Effector memory CD4-positive, alpha-beta T cell (primary cell): ENCODE results near the gene IPO4.

Source experiments
- DNase-seq, 3 donors: peaks; one replicate each; pipeline ENCODE4 v3.0.0-alpha.2; 2020
- H3K27ac ChIP-seq: 2 replicates; pipeline ENCODE4 v1.7.0; 2013; ENCODE audit warnings: mild to moderate bottlenecking, low read length, moderate library complexity; ENCODE audit not compliant: insufficient read depth, poor library complexity, severe bottlenecking
- H3K27me3 ChIP-seq: replicated peaks from 2 replicates; pipeline ENCODE4 v1.7.0; 2013; ENCODE audit warnings: mild to moderate bottlenecking, low read length; ENCODE audit not compliant: insufficient read depth, control insufficient read depth, poor library complexity, severe bottlenecking
- H3K36me3 ChIP-seq: 2 replicates; pipeline ENCODE4 v1.7.0; 2013; ENCODE audit warnings: mild to moderate bottlenecking, low read length, moderate library complexity; ENCODE audit not compliant: control insufficient read depth, insufficient read depth
- H3K4me1 ChIP-seq: 2 replicates; pipeline ENCODE4 v1.7.0; 2013; ENCODE audit warnings: low read length, mild to moderate bottlenecking; ENCODE audit not compliant: control insufficient read depth, insufficient read depth, poor library complexity, severe bottlenecking
- H3K4me3 ChIP-seq: 2 replicates; pipeline ENCODE4 v1.7.0; 2013; ENCODE audit warnings: low read length, low read depth, mild to moderate bottlenecking; ENCODE audit not compliant: insufficient read depth, poor library complexity, severe bottlenecking
- H3K9me3 ChIP-seq: 2 replicates; pipeline ENCODE4 v1.7.0; 2013; ENCODE audit warnings: mild to moderate bottlenecking, low read length, moderate library complexity; ENCODE audit not compliant: control insufficient read depth

IPO4 gene

GRCh38 chr14:24190416-24190815 lies 1.8 kb upstream of the IPO4 start:
- Histone ChIP-seq H3K4me1 (peaks cover 28% of the 10 kb centered on the region), H3K4me3 (no peak overlapping the region), H3K27ac (no peak overlapping the region), H3K27me3 (no peaks in the 10 kb centered on the region), H3K9me3 (no peaks in the 10 kb centered on the region), H3K36me3 (peaks cover 29% of the 10 kb centered on the region)
- no peak for DNase-seq

GRCh38 chr14:24189460-24189859 lies 844 bp upstream of the IPO4 start:
- Histone ChIP-seq H3K4me1 (peaks cover 20% of the 10 kb centered on the region), H3K4me3 (no peak overlapping the region), H3K27me3 (no peaks in the 10 kb centered on the region), H3K9me3 (no peaks in the 10 kb centered on the region), H3K27ac (peak overlapping the region; percentile 81), H3K36me3 (peaks cover 37% of the 10 kb centered on the region)
- DNase-seq, result no peak

GRCh38 chr14:24189059-24189375 lies 401 bp upstream of the IPO4 start:
- Histone ChIP-seq H3K9me3 (no peaks in the 10 kb centered on the region), H3K36me3 (peaks cover 41% of the 10 kb centered on the region), H3K4me3 (peak overlapping the region; percentile 74), H3K27ac (peak overlapping the region; percentile 81), H3K4me1 (peaks cover 19% of the 10 kb centered on the region), H3K27me3 (no peaks in the 10 kb centered on the region)
- no peak for DNase-seq

- Histone ChIP-seq H3K27ac (peak overlapping the region; percentile 81), H3K9me3 (no peaks in the 10 kb centered on the region), H3K36me3 (peaks cover 53% of the 10 kb centered on the region), H3K4me1 (peaks cover 19% of the 10 kb centered on the region), H3K27me3 (no peaks in the 10 kb centered on the region), H3K4me3 (peak overlapping the region; percentile 74)
- DNase-seq, result no peak
These were observed 1.1 kb downstream of the IPO4 start for GRCh38 chr14:24187539-24187915.

- Histone ChIP-seq H3K4me1 (peaks cover 19% of the 10 kb centered on the region), H3K27ac (peak overlapping the region; percentile 81), H3K9me3 (no peaks in the 10 kb centered on the region), H3K27me3 (no peaks in the 10 kb centered on the region), H3K4me3 (no peak overlapping the region), H3K36me3 (peaks cover 55% of the 10 kb centered on the region)
- DNase-seq, result no peak
These were observed 1.6 kb downstream of the IPO4 start for GRCh38 chr14:24186831-24187538.

- Histone ChIP-seq H3K27me3 (no peaks in the 10 kb centered on the region), H3K27ac (no peak overlapping the region), H3K9me3 (no peaks in the 10 kb centered on the region), H3K4me1 (peaks cover 19% of the 10 kb centered on the region), H3K36me3 (peaks cover 68% of the 10 kb centered on the region), H3K4me3 (no peak overlapping the region)
- DNase-seq, result no peak
These were observed 2.9 kb downstream of the IPO4 start for GRCh38 chr14:24185741-24186140.

- Histone ChIP-seq H3K27me3 (no peaks in the 10 kb centered on the region), H3K36me3 (peaks cover 71% of the 10 kb centered on the region), H3K4me1 (peaks cover 19% of the 10 kb centered on the region), H3K4me3 (no peak overlapping the region), H3K9me3 (no peaks in the 10 kb centered on the region), H3K27ac (no peak overlapping the region)
- DNase-seq, result no peak
These were observed 3.6 kb downstream of the IPO4 start for GRCh38 chr14:24185026-24185425.

GRCh38 chr14:24184104-24184970 lies 4.3 kb downstream of the IPO4 start:
- no peak overlapping the region for H3K4me3 ChIP-seq
- H3K27ac ChIP-seq, result no peak overlapping the region
- no peaks in the 10 kb centered on the region for H3K27me3 ChIP-seq
- peaks cover 75% of the 10 kb centered on the region for H3K36me3 ChIP-seq
- H3K4me1 ChIP-seq, result peaks cover 19% of the 10 kb centered on the region
- DNase-seq, result no peak
- H3K9me3 ChIP-seq, result no peaks in the 10 kb centered on the region

GRCh38 chr14:24183014-24183481 lies 5.6 kb downstream of the IPO4 start:
- no peak overlapping the region for H3K27ac ChIP-seq
- no peaks in the 10 kb centered on the region for H3K9me3 ChIP-seq
- H3K36me3 ChIP-seq, result peaks cover 87% of the 10 kb centered on the region
- no peak for DNase-seq
- no peaks in the 10 kb centered on the region for H3K27me3 ChIP-seq
- H3K4me3 ChIP-seq, result no peak overlapping the region
- peaks cover 8% of the 10 kb centered on the region for H3K4me1 ChIP-seq
